ENCODE measurements around the gene HDGF.
A peak's percentile ranks its signal among the peaks of the same experiment; 100 is the strongest.

HDGF gene

DNA sequence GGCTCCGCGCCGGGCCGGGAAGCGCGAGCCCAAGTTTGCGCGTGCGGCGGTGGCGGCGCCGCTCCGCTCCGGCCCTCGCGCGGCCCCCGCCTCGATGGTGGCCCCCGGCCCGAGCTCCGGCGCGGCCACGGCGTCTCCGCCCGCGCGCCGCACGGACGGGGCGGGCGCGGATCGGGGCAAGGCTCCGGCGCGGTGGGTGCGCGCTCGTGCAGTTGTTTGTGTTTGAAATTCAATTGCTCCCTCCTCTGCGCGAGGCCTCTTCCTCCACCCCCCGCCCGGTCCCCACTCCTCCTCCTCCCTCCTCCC lies at the start of gene HDGF:
Gene HDGF (minus strand): TSS at position 225 of the 306 bp plus-strand sequence. CDS start 246 bp downstream, outside the sequence.
- no peak for DNase-seq (ENCODE audit: low spot score)

DNA sequence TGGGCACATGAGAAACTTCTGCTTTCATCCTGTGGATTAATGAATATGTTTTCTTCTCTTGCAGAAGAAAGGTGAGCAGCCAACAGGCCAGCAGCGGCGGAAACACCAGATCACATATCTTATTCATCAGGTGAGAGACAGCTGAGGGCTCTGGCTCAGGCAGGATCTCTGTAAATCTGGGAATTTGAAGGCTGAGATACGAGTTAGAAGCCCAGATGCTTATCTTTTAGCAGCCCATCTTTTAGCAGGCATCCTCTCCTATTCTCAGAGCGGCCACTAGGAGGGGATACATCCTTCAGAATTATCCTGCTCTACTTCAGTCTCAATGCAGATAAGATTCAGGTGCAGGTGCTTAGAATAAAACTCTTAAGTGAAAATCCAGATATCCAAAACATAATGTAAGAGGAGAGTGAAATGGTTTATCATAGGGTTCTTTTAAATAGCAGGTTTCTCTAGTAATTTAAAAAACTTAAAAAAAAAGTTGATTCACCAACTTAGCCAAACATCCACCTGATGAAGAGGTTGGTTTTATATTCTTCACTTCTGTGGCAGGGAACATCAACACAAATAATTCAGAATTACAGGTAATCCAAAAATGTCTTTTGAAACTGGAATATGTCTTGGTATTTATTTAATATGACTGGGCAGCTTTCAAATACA lies 45.9 kb upstream of the HDGF start:
- peak; percentile 57 for DNase-seq (ENCODE audit: low spot score)

GRCh38 chr1:156796340-156797097 lies 45.0 kb upstream of the HDGF start:
- DNase-seq (ENCODE audit: low spot score), result no peak

GRCh38 chr1:156795787-156796186 lies 44.3 kb upstream of the HDGF start:
- peak; percentile 83 for DNase-seq (ENCODE audit: low spot score)

- no peak for DNase-seq (ENCODE audit: low spot score)
Measured at GRCh38 chr1:156795374-156795733, 43.9 kb upstream of the HDGF start.

- no peak for DNase-seq (ENCODE audit: low spot score)
Measured at GRCh38 chr1:156794506-156795373, 43.3 kb upstream of the HDGF start.

DNA sequence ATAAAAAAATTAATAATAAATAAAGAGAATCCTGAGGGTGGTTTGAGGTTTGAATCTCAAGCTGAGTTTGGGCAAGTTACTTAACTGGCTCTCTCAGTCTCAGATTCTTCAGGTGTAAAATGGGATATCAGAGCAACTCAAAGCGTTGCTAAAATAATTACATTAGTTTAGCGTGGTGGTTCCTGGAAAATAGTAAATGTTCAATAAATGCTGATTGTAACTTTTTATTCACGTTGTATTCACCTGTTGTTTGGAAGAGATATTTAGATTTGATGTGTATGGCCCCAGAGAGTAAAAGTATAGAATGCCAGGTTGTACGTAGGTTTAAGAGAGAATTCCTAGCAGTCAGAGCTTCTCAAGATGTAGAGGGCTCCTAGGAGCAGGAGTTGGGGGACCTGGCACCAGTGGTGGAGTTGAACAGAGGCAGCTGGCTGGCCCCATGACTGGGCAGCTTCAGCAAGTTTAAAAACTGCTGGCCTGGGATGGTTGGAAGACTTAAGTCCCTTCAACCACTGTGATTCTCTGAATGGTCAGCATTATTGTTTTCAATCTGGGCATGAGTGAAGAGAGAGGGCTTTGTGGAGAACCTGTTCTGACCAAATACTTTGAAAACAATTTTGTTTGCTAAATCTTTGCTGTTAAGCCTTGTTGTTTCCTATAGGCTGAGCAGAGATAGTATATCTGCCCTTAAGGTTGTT lies 38.3 kb upstream of the HDGF start:
- DNase-seq (ENCODE audit: low spot score), result no peak

- DNase-seq (ENCODE audit: low spot score), result no peak
Measured at GRCh38 chr1:156788136-156788535, 36.7 kb upstream of the HDGF start.

GRCh38 chr1:156786640-156787039 lies 35.2 kb upstream of the HDGF start:
- DNase-seq (ENCODE audit: low spot score), result no peak

GRCh38 chr1:156785458-156785857 lies 34.0 kb upstream of the HDGF start:
- no peak for DNase-seq (ENCODE audit: low spot score)

GRCh38 chr1:156781585-156782186 lies 30.2 kb upstream of the HDGF start:
- DNase-seq (ENCODE audit: low spot score), result no peak

DNA sequence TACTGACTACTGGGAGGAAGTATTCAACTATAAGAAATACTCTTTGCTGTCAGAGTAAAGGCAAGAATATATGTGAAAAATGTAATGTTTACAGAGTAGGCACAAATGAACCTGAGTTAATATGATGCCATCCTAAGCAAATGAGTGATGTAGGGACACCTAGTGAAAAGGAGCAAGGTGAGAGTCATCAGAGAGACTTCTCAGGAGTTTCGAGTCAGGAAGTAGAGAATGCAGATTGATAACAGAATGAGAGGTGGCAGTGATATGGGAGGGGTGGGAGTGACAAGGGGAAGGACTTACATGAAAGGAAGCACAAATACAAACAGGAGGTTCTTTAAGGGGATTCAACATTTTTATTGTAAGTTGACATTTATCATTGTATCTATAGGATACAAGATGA lies 26.1 kb upstream of the HDGF start:
- no peak for DNase-seq (ENCODE audit: low spot score)

DNA sequence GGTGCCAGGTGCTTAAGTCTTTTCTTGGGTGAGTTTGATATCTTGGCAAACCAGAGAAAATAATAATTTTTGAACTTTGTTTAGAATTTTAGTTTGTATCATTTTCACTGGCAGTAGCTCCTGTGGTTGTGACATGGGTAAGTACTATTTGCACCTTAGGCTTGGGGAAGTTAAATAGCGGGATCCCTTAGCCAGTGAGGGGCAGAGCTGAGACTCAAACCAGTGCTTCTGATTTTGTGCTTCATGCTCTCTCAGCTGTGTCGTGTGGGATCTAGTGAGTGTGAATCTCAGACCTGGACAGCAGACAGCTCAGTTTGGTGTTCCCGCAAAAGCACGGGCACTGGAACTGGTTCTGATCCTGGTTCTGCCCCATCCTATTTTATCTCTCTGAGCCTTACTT lies 25.5 kb upstream of the HDGF start:
- no peak for DNase-seq (ENCODE audit: low spot score)

GRCh38 chr1:156775799-156776198 lies 24.3 kb upstream of the HDGF start:
- DNase-seq (ENCODE audit: low spot score), result no peak

- no peak for DNase-seq (ENCODE audit: low spot score)
Measured at GRCh38 chr1:156773607-156774006, 22.1 kb upstream of the HDGF start.

- DNase-seq (ENCODE audit: low spot score), result peak; percentile 24
Measured at GRCh38 chr1:156772728-156773497, 21.4 kb upstream of the HDGF start.

DNA sequence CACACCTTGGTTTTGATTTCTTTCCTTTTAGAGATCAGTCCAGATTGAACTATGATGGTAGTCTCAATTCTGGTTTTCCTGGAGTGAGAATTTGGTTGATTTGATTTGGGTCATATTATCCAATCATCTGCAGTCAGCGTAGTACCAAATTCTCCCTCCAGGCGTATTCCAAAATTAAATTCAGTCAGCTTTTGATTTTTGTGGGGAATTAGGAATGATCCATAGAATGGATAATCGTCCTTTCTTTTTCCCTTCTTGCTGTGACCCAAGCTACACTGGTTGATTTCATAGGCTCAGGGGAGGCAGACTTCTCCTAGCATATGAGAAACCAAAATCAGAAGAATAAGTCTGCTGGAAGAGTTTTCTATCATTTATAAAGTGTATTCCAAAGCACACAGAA lies 20.7 kb upstream of the HDGF start:
- no peak for DNase-seq (ENCODE audit: low spot score)

- DNase-seq (ENCODE audit: low spot score), result no peak
Measured at GRCh38 chr1:156768610-156769295, 17.3 kb upstream of the HDGF start.

DNA sequence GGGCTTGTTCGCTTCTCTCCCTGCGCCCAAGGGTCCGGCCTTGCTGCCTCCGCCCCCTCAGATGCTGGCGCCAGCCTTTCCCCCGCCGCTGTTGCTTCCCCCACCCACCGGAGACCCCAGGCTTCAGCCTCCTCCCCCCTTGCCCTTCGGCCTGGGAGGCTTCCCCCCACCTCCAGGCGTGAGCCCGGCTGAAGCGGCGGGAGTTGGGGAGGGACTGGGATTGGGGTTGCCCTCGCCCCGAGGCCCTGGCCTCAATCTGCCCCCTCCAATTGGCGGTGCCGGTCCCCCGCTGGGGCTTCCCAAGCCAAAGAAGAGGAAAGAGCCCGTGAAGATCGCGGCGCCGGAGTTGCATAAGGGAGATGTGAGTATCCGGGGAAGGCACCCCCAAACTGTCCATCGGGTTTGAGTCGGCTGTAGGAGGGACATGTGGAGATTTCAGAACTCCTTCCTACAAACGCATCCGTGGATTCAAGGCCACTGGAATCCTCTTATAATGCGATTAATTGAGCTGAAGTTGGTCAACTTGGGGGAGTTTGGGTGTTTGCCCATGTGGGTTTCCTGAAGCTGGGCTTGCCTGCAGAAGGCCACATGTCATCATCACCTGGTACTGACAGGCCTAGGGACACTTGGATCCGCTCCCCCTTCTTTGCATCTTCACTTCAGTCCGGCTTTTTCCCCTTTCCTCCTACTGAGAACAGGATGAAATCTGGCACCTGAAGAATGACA lies 16.6 kb upstream of the HDGF start:
- peak; percentile 33 for DNase-seq (ENCODE audit: low spot score)

All from Ammon's horn (tissue), 1 donor.